Measurements from ENCODE around the gene PTPRR. TPM values are rescaled to one million over a fixed set of nuclear protein-coding genes. Genes with fewer than 3 reads are reported as not detected.

The PTPRR gene
- total and polyA plus RNA-seq, 5 donors: 0.31 to 1.4 (median 0.72) TPM

- H3K9me3 ChIP-seq (ENCODE audit: control insufficient read depth, low read length): no peaks in the 10 kb centered on the region
- no peaks in the 10 kb centered on the region for H3K4me1 ChIP-seq (ENCODE audit: control insufficient read depth, insufficient read depth, low read length)
- H3K27ac ChIP-seq (ENCODE audit: low read length): no peak overlapping the region
- intact Hi-C loops (cut with DNase I): no loop called here
- no peak overlapping the region for H3K4me3 ChIP-seq (ENCODE audit: low read length)
- DNase-seq: no peak
- no peaks in the 10 kb centered on the region for H3K27me3 ChIP-seq (ENCODE audit: control insufficient read depth, insufficient read depth)
- ATAC-seq: no peak
- 85% methylated on average over 5 of the region's 5 CpGs for WGBS
These were observed 131.8 kb downstream of the PTPRR start for GRCh38 chr12:70788774-70789173.

- intact Hi-C loops (cut with DNase I): no loop called here
- H3K27me3 ChIP-seq (ENCODE audit: control insufficient read depth, insufficient read depth): no peaks in the 10 kb centered on the region
- H3K9me3 ChIP-seq (ENCODE audit: control insufficient read depth, low read length): no peaks in the 10 kb centered on the region
- DNase-seq: no peak
- WGBS: 77% methylated on average over 1 of the region's 1 CpG
- no peaks in the 10 kb centered on the region for H3K4me1 ChIP-seq (ENCODE audit: control insufficient read depth, insufficient read depth, low read length)
- no peak overlapping the region for H3K27ac ChIP-seq (ENCODE audit: low read length)
- no peak for ATAC-seq
- H3K4me3 ChIP-seq (ENCODE audit: low read length): no peak overlapping the region
These were observed 132.9 kb downstream of the PTPRR start for GRCh38 chr12:70787612-70788011.

DNA sequence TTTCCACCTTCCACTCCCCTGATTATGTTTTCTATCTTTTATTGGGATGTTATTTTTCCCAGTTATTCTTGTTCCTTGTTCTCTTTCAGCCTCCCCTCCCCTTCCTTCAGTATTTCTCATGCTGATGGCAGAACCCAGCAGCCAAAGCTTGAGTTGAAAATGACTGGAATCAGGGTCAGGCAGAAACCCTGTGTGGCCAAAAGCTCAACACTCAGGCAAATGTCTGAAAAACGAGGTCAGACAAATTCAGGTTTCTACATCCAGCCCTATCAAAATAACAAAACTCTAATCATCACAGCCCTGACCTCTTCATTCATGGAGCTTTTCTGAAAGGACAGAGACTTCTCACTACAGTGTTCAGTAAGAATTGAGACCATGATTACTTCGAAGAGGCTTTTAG, 134.6 kb downstream of the PTPRR start:
- intact Hi-C loops (cut with DNase I): no loop called here
- no peak for ATAC-seq
- Histone ChIP-seq H3K27me3 (ENCODE audit: control insufficient read depth, insufficient read depth) (no peaks in the 10 kb centered on the region), H3K9me3 (ENCODE audit: control insufficient read depth, low read length) (no peaks in the 10 kb centered on the region), H3K4me3 (ENCODE audit: low read length) (no peak overlapping the region), H3K27ac (ENCODE audit: low read length) (no peak overlapping the region), H3K4me1 (ENCODE audit: control insufficient read depth, insufficient read depth, low read length) (no peaks in the 10 kb centered on the region)
- WGBS: 54% methylated on average over 2 of the region's 2 CpGs
- no peak for DNase-seq

GRCh38 chr12:70784042-70784668, 136.4 kb downstream of the PTPRR start:
- no peak overlapping the region for H3K27ac ChIP-seq (ENCODE audit: low read length)
- no peaks in the 10 kb centered on the region for H3K9me3 ChIP-seq (ENCODE audit: control insufficient read depth, low read length)
- DNase-seq: peak in 1 of 3 donors; percentile 39
- intact Hi-C loops (cut with DNase I): no loop called here
- no peaks in the 10 kb centered on the region for H3K4me1 ChIP-seq (ENCODE audit: control insufficient read depth, insufficient read depth, low read length)
- 95% methylated on average over 21 of the region's 21 CpGs for WGBS
- no peaks in the 10 kb centered on the region for H3K27me3 ChIP-seq (ENCODE audit: control insufficient read depth, insufficient read depth)
- H3K4me3 ChIP-seq (ENCODE audit: low read length): no peak overlapping the region
- peak in 1 of 2 donors; percentile 24 for ATAC-seq

- Histone ChIP-seq H3K4me3 (ENCODE audit: low read length) (no peak overlapping the region), H3K27me3 (ENCODE audit: control insufficient read depth, insufficient read depth) (no peaks in the 10 kb centered on the region), H3K4me1 (ENCODE audit: control insufficient read depth, insufficient read depth, low read length) (no peaks in the 10 kb centered on the region), H3K9me3 (ENCODE audit: control insufficient read depth, low read length) (no peaks in the 10 kb centered on the region), H3K27ac (ENCODE audit: low read length) (no peak overlapping the region)
- 88% methylated on average over 2 of the region's 2 CpGs for WGBS
- ATAC-seq (no peak), DNase-seq (no peak)
- intact Hi-C loops (cut with DNase I): no loop called here
These were observed 137.1 kb downstream of the PTPRR start for GRCh38 chr12:70783455-70783854.

- ATAC-seq: no peak
- Histone ChIP-seq H3K4me1 (ENCODE audit: control insufficient read depth, insufficient read depth, low read length) (no peaks in the 10 kb centered on the region), H3K27ac (ENCODE audit: low read length) (no peak overlapping the region), H3K4me3 (ENCODE audit: low read length) (no peak overlapping the region), H3K27me3 (ENCODE audit: control insufficient read depth, insufficient read depth) (no peaks in the 10 kb centered on the region), H3K9me3 (ENCODE audit: control insufficient read depth, low read length) (no peaks in the 10 kb centered on the region)
- no peak for DNase-seq
- intact Hi-C loops (cut with DNase I): no loop called here
- 87% methylated on average over 2 of the region's 2 CpGs for WGBS
These were observed 141.3 kb downstream of the PTPRR start for GRCh38 chr12:70779250-70779649.

DNA sequence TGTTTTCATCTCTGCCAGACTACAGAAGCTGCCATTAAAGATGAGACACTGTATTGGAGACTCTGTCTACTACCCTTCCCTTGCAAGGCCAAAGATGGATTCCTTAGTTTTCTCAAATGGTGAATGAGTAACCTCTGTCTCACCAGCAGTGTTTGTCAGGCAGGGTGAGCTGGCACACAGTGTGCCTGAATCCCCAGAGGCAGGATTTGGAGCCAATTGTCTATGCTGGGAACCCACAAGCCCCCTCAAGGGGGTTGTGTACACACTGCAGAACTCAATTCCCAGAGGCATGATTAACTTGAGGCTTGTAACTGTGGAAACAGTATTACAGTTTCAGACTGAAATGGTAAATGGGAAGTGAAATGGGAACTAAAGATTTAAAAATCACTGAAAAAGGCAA, 146.5 kb downstream of the PTPRR start:
- no peak overlapping the region for H3K27ac ChIP-seq (ENCODE audit: low read length)
- DNase-seq: no peak
- no peak for ATAC-seq
- no peak overlapping the region for H3K4me3 ChIP-seq (ENCODE audit: low read length)
- no peaks in the 10 kb centered on the region for H3K27me3 ChIP-seq (ENCODE audit: control insufficient read depth, insufficient read depth)
- H3K9me3 ChIP-seq (ENCODE audit: control insufficient read depth, low read length): no peaks in the 10 kb centered on the region
- H3K4me1 ChIP-seq (ENCODE audit: control insufficient read depth, insufficient read depth, low read length): no peaks in the 10 kb centered on the region
- intact Hi-C loops (cut with DNase I): no loop called here

- ATAC-seq (no peak), DNase-seq (no peak)
- Histone ChIP-seq H3K4me1 (ENCODE audit: control insufficient read depth, insufficient read depth, low read length) (no peaks in the 10 kb centered on the region), H3K4me3 (ENCODE audit: low read length) (no peak overlapping the region), H3K27ac (ENCODE audit: low read length) (no peak overlapping the region), H3K9me3 (ENCODE audit: control insufficient read depth, low read length) (no peaks in the 10 kb centered on the region), H3K27me3 (ENCODE audit: control insufficient read depth, insufficient read depth) (no peaks in the 10 kb centered on the region)
- intact Hi-C loops (cut with DNase I): no loop called here
- 24% methylated on average over 1 of the region's 1 CpG for WGBS
These were observed 147.7 kb downstream of the PTPRR start for GRCh38 chr12:70772836-70773235.

DNA sequence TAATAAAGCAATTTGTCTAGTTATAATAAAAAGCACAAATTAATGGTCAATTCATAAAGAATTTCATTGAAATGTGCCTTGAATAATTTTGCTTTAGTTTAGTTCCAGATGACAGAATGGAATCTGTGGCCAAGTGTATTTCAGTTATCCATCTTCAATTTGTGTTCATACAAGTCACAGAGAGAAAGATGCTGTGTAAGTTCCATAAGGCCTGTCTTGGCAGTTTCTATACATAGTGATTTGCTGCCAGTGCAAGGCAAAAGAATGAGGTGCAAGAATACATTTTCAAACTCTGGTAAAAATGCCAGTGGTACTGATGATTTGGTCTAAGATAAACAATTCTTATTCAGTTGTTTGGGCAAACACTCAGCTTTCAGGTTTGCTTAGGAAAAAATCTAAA, 149.0 kb downstream of the PTPRR start:
- no peak for ATAC-seq
- intact Hi-C loops (cut with DNase I): no loop called here
- Histone ChIP-seq H3K9me3 (ENCODE audit: control insufficient read depth, low read length) (no peaks in the 10 kb centered on the region), H3K4me1 (ENCODE audit: control insufficient read depth, insufficient read depth, low read length) (no peaks in the 10 kb centered on the region), H3K27me3 (ENCODE audit: control insufficient read depth, insufficient read depth) (no peaks in the 10 kb centered on the region), H3K4me3 (ENCODE audit: low read length) (no peak overlapping the region), H3K27ac (ENCODE audit: low read length) (no peak overlapping the region)
- DNase-seq: no peak

DNA sequence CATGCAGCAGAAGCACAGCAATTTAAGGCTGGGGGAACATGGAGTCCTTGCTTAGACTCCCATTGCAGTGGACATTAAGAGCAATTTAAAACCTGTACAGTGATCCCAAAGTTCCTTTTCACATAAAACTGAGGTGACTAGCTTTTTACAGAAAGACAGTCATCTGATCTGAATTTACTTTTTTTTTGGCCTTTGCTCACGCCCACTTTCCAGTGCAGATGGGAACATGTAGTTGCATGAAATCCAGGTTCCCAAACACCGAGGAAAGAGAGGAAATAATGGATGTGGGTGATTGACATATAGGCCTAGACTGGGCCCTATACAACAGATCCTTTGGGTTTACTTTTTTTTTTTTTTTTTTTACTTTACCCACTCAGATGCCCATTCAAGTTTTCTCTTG, 156.9 kb downstream of the PTPRR start:
- ATAC-seq (no peak), DNase-seq (no peak)
- H3K9me3 ChIP-seq (ENCODE audit: control insufficient read depth, low read length): no peaks in the 10 kb centered on the region
- no peaks in the 10 kb centered on the region for H3K27me3 ChIP-seq (ENCODE audit: control insufficient read depth, insufficient read depth)
- intact Hi-C loops (cut with DNase I): no loop called here
- no peak overlapping the region for H3K4me3 ChIP-seq (ENCODE audit: low read length)
- H3K27ac ChIP-seq (ENCODE audit: low read length): no peak overlapping the region
- 75% methylated on average over 2 of the region's 2 CpGs for WGBS
- no peaks in the 10 kb centered on the region for H3K4me1 ChIP-seq (ENCODE audit: control insufficient read depth, insufficient read depth, low read length)

DNA sequence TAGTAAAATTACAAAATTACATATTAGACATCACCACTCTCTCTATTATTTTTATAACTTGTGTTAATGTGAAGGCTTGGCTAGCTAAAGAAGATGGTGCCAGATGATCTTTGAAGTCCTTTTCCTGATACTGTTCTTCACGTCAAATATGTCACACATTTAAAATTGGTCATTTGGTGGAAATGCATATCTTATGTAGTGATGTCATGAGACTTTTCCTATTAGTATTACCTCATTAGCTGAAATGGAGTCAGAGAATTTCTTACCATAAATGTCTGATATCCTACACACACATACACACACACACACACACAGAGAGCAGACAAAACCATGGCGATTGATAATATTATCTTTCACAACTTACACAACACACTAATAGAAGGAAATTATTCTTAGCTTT, 158.5 kb downstream of the PTPRR start:
- no peaks in the 10 kb centered on the region for H3K4me1 ChIP-seq (ENCODE audit: control insufficient read depth, insufficient read depth, low read length)
- ATAC-seq (no peak), DNase-seq (no peak)
- H3K27me3 ChIP-seq (ENCODE audit: control insufficient read depth, insufficient read depth): no peaks in the 10 kb centered on the region
- no peak overlapping the region for H3K4me3 ChIP-seq (ENCODE audit: low read length)
- 61% methylated on average over 2 of the region's 2 CpGs for WGBS
- H3K9me3 ChIP-seq (ENCODE audit: control insufficient read depth, low read length): no peaks in the 10 kb centered on the region
- H3K27ac ChIP-seq (ENCODE audit: low read length): no peak overlapping the region
- intact Hi-C loops (cut with DNase I): no loop called here
